DOHH2 (cell line): ENCODE results near the gene ARMC9.

Experiments used
- EZH2phosphoT487 ChIP-seq: fragments of 200-600 bp; sonication (generic); IDR thresholded peaks from 2 replicates; pipeline ENCODE4 v1.6.1; 2017; ENCODE audit warnings: borderline replicate concordance, mild to moderate bottlenecking, antibody characterized with exemption, low read length, moderate library complexity, mixed read lengths
- TF ChIP-seq, protein P1 (sequence below): fragments of 200-600 bp; sonication (generic); IDR thresholded peaks from one replicate; pipeline ENCODE4 v1.5.1; 2014; ENCODE audit warnings: antibody characterized with exemption, mild to moderate bottlenecking, low read depth, low read length; ENCODE audit not compliant: poor library complexity, severe bottlenecking

DNA sequence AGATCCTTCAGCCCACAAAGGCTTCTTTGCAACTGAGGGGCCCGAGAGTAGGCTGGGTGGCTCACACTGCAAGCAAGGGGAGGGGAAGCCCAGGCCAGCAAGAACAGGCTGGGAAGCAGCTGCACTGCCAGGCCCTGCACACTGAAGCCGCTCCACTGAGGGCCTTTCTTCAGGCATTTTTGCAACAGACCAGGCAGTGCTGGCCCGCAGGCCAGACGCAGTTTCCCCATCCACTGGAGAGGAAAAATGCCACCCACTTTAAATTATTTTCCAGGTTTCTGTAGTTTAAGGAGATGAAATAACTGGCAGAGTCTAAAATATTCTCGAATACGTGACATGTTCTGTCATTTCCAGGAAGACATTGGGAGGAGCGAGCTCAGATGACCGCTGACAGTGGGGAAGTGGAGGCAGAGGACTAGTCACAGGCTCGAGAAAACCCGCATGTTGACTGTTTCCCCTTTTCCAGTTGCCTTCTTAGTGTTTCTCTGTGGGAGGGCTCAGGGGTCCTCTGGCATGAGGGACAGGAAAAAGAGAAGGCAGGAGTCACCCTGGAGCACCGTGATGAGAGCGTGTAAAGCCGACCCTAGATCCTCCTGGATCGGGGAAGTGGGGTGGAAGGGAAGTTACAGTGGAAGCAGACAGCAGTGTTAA, 143.8 kb downstream of the ARMC9 start:
- TF ChIP-seq, protein P1, sequence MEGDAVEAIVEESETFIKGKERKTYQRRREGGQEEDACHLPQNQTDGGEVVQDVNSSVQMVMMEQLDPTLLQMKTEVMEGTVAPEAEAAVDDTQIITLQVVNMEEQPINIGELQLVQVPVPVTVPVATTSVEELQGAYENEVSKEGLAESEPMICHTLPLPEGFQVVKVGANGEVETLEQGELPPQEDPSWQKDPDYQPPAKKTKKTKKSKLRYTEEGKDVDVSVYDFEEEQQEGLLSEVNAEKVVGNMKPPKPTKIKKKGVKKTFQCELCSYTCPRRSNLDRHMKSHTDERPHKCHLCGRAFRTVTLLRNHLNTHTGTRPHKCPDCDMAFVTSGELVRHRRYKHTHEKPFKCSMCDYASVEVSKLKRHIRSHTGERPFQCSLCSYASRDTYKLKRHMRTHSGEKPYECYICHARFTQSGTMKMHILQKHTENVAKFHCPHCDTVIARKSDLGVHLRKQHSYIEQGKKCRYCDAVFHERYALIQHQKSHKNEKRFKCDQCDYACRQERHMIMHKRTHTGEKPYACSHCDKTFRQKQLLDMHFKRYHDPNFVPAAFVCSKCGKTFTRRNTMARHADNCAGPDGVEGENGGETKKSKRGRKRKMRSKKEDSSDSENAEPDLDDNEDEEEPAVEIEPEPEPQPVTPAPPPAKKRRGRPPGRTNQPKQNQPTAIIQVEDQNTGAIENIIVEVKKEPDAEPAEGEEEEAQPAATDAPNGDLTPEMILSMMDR, result no peak
- no peak for TF ChIP-seq EZH2phosphoT487
